Right ventricle myocardium inferior (tissue), 1 donor: ENCODE results near the gene ANKRD62. TPM values are rescaled to one million over a fixed set of nuclear protein-coding genes. Genes with fewer than 3 reads are reported as not detected.
"Not testable (repeated sequence)": the region's sequence is repeated elsewhere in the genome, so short reads cannot be mapped to it uniquely, and the experiment has no call there.

Experiments
- ATAC-seq: fragments of 200-7000 bp; cut with Tn5 transposase; one replicate; pipeline ENCODE4 v1.9.1; 2020; ENCODE audit warnings: mild to moderate bottlenecking, moderate library complexity
- DNase-seq: peaks from one replicate; pipeline ENCODE4 v3.0.0; 2021; ENCODE audit errors: missing footprints
- intact Hi-C: fragments of 100-400 bp; cut with DNase I; formaldehyde crosslinking; loops from one replicate; pipeline ENCODE4 v1.11.0; 2022
- total RNA-seq: library from RNA; stranded (reverse); fragmentation: NEBNext Ultra II Directional; extraction: Animal tissue kit (Norgen Biotek cat#: 25700); gene quantifications from one replicate; pipeline ENCODE4 v1.2.1, GENCODE V29; 2021
- donor health status: DM: no; HTN: yes; CAD: no; lungs with severe emphysema.

ANKRD62 gene
- total RNA-seq, 1 donor from 2014 or later = not detected

- intact Hi-C loops = no loop called here
- no peak for ATAC-seq
- DNase-seq = no peak
Measured at GRCh38 chr18:12088096-12088495, 5.5 kb upstream of the ANKRD62 start.

GRCh38 chr18:12088731-12089375 is 4.8 kb upstream of the ANKRD62 start:
- ATAC-seq (peak; percentile 16), DNase-seq (no peak)
- intact Hi-C loops = no loop called here

DNA sequence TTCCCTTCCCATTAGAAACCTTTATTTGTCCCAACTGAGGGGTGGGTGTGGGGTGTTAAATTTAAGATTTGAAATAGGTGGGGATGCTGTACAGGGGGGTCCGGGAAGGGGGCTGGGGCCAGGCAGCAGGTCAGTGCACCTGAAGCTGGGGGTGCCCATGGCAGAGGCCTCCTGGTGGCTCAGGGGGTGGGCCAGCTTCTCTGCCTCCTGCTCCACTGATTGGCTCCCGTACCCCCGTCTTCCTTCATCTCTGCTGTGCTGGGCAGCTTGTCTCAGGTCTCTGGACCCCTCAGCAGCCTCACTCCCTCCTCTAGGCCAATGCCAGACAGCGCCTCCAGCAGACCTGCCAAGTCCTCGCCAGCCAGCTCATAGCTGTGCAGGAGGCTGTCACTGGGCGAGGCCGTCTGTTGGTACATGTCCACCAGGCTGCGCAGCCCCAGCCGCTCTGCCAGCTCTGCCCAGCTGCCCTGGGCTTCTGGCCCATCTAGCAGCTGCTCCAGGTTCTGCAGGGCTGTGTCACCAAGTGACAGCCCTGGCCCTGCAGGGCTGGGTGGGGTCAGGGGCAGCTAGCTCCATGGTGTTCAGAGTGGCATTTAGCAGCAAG is 2.0 kb upstream of the ANKRD62 start:
- ATAC-seq = peak; percentile 2
- intact Hi-C loops = loop anchor here (5.0 kb wide), 1 partner anchor 146 kb away; no protein-coding TSS in a partner anchor
- DNase-seq = no peak

- intact Hi-C loops = loop anchor here (5.0 kb wide), 1 partner anchor 145 kb away; no protein-coding TSS in a partner anchor
- DNase-seq = peak; percentile 69
- ATAC-seq = peak; percentile 67
Measured at GRCh38 chr18:12092398-12093229, 1.0 kb upstream of the ANKRD62 start.

DNA sequence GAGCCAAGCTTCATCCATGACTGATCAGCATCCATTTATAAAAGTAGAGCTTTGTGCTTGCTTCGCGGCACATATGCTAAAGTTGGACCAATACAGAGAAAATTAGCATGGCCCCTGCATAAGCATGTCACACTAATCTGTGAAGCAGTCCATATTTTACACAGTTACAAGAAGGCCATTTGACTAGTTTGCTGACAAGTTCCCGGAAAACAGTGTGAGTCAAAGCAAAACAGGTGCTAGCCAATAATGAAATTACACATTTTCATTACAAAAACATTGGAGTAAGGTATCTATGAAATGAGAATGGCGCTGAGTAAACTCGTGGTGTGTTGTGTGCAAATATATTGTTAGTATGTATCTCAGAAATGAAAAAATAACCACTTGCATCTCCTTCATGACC is 4.7 kb downstream of the ANKRD62 start:
- intact Hi-C loops = no loop called here
- no peak for ATAC-seq
- no peak for DNase-seq

- DNase-seq = no peak
- ATAC-seq = no peak
- intact Hi-C loops = no loop called here
Measured at GRCh38 chr18:12099160-12099559, 5.5 kb downstream of the ANKRD62 start.

GRCh38 chr18:12101266-12101665 is 7.6 kb downstream of the ANKRD62 start:
- ATAC-seq = no peak
- intact Hi-C loops = no loop called here
- no peak for DNase-seq

DNA sequence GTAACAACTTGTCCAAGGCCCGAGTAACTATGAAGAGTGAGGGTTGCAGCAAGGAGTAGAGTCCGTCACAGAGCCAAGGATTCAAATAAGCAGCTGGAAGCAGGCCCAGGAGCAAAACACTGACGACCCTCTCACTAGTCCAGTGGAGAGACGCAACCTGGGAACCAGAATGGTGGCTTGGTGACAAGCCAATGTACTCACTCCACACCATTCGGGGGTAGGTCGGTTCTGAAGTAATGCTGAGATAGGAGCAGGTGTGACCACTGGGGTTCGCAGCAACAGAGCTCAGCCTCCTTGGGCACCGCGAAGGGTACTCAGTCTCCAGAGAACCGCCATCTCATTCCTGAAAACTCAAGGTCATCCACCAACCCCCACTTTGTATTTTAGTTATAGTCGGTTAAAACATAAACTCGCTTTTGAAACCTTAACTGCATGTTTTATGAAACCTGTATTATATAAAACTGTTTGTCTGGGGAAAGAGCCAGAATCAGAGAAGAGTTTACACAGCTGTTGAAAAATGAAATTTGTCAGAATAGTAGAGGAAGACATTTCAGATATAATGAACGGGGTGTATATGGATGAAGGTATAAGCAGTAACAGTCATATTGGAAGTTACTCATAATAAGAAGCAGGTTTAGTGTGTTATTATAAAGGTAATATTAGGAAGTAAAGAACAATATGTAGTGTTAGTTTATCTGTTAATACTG is 8.6 kb downstream of the ANKRD62 start:
- DNase-seq (no peak), ATAC-seq (no peak)
- intact Hi-C loops = no loop called here

DNA sequence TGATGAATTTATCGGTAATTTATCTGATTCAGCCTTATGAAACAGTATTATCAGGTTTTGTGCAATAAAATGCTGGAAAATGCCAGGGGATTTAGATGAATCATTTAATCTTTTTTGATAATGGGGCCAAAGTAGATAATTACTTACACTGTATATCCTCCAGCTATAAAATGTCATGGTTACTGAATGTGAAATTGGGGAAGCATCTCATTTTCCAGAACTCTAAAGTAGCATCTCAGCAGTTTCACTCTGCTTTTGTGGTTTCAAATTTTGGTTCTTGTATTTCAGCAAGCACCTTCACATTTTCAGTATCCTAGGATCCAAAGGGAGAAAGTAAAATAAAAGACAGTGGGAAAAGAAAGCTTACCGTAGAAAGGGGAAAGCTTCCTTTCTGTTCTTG is 12.8 kb downstream of the ANKRD62 start:
- intact Hi-C loops = no loop called here
- ATAC-seq = no peak
- DNase-seq = no peak

GRCh38 chr18:12109836-12110235 is 16.2 kb downstream of the ANKRD62 start:
- intact Hi-C loops = no loop called here

DNA sequence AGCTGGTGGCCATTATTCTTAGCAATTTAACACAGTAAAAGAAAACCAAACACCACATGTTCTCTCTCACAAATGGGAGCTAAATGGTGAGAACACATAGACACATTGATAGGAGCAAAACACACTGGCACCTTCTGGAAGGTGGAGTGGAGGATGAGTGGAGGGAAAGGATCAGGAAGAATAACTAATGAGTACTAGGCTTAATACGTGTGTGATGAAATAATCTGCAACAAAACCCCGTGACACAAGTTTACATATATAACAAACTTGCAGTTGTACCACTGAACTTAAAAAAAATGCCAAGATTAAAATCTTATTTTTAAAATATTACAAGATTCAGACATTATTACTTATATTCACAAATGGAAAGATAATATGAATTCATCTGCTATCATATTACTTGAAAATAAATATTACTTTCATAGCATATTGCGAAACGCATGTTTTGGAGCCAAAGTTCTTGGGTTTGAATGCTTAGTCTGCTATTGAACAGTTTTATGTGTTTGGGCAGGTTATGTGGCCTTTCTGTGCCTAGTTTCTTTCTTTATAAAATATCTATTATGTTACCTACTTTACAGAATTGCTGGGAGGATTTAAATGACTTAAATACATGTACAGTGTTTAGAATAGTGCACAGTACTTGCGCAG is 20.5 kb downstream of the ANKRD62 start:
- intact Hi-C loops = no loop called here
- DNase-seq (no peak), ATAC-seq (no peak)

More at GRCh38 chr18:12109836-12110235, 16.2 kb downstream of the ANKRD62 start:
- ATAC-seq = no peak
- DNase-seq = no peak

DNA sequence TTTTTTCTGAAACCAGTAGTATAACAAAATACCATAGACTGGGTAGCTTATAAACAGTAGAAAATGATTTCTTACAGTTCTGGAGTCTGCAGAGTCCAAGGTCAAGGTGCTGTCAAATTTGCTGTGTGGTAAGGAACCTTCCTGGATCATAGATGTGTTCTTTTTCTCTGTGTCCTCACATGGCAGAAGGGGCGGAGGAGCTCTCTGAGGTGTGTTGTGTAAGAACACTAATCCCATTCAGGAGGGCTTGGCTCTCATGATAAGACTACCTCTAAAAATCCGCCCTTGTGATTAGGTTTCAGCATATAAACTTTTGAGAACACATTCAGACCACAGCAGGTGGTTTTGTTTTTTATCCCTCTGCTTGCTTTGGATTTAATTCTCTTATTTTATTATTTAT is 25.7 kb downstream of the ANKRD62 start:
- no peak for ATAC-seq
- no peak for DNase-seq
- intact Hi-C loops = no loop called here

DNA sequence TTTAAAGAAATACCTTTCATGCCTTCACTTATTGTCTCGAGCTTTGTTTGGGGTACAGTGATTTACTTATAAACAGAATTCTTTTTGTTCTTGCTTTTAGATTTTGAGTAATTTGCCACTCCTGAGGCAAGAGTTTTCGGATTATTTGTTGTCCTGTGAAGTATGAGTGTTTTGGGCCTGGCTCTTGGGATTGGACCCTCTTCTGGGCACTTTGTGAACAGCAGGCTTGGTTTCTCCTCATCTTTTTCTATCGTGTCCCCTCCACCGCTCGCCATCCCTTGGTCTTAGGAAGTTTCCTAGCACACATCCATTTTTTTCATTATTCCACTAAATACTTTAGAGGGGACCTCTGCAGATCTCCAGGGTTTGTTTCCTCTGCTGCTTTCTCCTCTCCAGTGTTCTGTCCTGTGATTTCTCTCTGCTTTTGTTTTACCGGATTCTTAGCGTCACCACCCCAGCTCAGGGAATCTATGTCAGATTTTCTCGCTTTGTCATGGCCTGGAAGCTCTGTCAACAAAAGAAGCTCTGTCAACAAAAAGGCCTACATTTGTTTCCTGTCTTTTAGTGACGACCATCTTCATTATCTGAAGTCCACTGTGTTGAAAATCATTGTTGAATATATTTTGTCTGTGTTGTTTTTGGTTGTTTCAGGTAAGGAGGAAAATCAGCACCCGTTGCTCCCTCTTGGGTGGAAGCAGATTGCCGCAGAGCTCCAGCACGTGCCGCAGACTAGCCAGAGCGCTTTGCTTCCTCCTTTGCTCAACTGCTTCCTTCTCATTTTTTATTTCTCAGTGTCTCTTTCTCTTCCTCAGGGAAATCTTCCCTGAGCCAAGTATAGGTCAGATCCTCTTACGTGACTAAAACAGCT is 27.8 kb downstream of the ANKRD62 start:
- ATAC-seq = no peak
- DNase-seq = no peak
- intact Hi-C loops = no loop called here

- not testable (repeated sequence) for ATAC-seq
Measured at GRCh38 chr18:12122043-12122389, 28.4 kb downstream of the ANKRD62 start.

DNA sequence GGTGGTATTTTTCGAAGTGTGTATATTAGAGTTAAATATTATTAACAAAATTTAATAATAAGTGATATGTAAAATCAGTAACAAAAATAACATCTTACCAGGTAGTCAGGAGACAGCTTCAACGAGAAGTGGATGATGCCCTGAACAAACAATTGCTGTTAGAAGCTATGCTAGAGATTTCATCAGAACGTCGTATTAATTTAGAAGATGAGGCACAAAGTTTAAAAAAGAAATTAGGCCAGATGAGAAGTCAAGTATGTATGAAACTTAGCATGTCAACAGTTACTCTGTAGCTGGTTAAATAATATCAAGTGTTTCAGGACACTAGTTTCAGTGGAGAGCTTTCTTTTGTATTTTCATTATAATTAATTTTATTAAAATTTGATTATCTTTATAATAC is 34.0 kb downstream of the ANKRD62 start:
- ATAC-seq, DNase-seq, intact Hi-C loops: not testable (repeated sequence)

More at GRCh38 chr18:12122043-12122389, 28.4 kb downstream of the ANKRD62 start:
- intact Hi-C loops, DNase-seq: not testable (repeated sequence)

GRCh38 chr18:12138831-12139230 is 45.2 kb downstream of the ANKRD62 start:
- intact Hi-C loops, DNase-seq, ATAC-seq: not testable (repeated sequence)

DNA sequence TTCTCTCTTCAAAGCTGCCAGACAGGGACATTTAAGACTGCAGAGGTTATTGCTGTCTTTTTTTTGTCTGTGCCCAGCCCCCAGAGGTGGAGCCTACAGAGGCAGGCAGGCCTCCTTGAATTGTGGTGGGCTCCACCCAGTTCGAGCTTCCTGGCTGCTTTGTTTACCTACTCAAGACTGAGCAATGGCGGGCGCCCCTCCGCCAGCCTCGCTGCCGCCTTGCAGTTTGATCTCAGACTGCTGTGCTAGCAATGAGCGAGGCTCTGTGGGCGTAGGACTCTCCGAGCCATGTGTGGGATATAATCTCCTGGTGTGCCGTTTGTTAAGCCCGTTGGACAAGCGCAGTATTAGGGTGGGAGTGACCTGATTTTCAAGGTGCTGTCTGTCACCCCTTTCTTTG is 47.2 kb downstream of the ANKRD62 start:
- intact Hi-C loops, ATAC-seq, DNase-seq: not testable (repeated sequence)

DNA sequence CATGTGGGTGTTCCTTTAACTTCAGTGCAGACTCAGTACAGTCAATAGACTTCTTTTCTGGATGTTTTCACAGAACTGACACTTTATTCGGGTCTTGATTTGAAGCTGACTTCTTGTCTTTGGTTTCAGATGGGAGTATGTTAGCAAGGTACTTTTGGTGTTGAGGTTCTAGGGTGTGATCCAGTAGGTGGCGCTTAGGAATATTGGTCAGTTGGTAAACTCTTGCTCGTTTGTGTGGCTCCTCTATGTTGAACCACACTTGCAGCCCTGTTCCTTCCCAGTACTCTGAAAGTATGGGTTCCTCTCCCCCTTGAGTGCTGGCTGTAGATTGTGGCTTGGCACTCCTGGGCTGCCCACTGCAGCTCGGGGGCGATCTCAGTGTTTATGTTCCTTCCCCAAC is 48.1 kb downstream of the ANKRD62 start:
- DNase-seq, intact Hi-C loops, ATAC-seq: not testable (repeated sequence)
